AG09309 (cell line): ENCODE data around the gene SLC35F5.

Experiments used
- DNase-seq: peaks from one replicate; pipeline ENCODE4 v3.0.0-alpha.2; 2010; ENCODE audit warnings: low read depth
- H3K4me3 ChIP-seq: 2 replicates; pipeline ENCODE4 v1.5.1; 2011; ENCODE audit warnings: mild to moderate bottlenecking, low read depth, low read length, moderate library complexity; ENCODE audit not compliant: control insufficient read depth
- TF ChIP-seq, protein P1 (sequence below): IDR thresholded peaks from 2 replicates; pipeline ENCODE4 v1.5.1; 2011; ENCODE audit warnings: mild to moderate bottlenecking, low read depth, low read length, inconsistent platforms; ENCODE audit not compliant: insufficient read depth, control insufficient read depth; ENCODE audit errors: missing control alignments

SLC35F5 gene

DNA sequence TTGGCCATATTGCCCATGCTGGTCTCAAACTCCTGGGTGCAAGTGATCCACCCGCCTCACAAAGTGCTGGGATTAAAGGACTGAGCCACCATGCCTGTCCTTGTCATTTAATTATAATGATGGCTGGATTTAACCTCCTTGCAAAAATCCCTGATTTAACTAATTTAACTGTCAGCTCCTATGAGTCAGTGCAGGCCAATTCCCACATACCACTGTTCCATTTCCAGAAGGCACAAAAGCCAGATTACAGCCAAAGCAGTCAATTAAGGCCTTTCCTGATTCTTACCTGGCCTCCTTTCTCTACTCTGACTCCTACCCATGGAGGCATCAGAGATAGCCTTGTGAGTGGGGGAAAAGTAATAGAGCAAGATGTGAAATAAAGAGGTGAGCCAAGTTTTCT lies 12.3 kb upstream of the SLC35F5 start:
- TF ChIP-seq, protein P1, sequence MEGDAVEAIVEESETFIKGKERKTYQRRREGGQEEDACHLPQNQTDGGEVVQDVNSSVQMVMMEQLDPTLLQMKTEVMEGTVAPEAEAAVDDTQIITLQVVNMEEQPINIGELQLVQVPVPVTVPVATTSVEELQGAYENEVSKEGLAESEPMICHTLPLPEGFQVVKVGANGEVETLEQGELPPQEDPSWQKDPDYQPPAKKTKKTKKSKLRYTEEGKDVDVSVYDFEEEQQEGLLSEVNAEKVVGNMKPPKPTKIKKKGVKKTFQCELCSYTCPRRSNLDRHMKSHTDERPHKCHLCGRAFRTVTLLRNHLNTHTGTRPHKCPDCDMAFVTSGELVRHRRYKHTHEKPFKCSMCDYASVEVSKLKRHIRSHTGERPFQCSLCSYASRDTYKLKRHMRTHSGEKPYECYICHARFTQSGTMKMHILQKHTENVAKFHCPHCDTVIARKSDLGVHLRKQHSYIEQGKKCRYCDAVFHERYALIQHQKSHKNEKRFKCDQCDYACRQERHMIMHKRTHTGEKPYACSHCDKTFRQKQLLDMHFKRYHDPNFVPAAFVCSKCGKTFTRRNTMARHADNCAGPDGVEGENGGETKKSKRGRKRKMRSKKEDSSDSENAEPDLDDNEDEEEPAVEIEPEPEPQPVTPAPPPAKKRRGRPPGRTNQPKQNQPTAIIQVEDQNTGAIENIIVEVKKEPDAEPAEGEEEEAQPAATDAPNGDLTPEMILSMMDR = no peak
- H3K4me3 ChIP-seq = no peak overlapping the region
- DNase-seq = no peak

DNA sequence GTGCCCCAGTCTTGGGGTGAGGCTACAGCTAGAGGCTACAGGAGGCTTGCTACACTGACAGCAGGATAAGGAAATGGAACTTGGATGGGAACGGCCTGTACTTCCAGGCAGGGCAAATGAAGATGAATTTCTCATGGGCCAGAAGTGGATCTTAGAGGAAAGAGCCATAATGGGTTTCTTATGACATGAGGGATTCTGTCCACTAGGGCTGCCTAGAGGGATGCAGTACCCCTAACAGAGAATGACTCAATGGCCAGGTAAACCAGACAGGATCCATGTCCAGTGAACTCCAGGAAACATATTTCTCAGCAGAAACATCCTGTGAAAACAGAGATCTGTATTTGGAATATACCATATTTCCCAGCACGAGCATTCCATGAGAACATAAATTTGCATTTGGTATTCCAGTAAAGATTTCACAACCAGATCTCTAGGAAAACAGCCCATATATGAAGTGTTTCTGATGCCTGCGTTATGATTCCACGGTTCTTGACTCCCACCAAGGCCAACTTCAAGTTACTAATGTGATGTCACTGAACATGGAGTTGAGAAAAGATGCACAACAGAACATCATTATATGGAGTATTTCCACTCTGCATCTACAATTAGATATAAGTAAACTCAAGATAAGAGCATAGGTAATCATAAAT lies 11.5 kb upstream of the SLC35F5 start:
- TF ChIP-seq, protein P1 = no peak
- DNase-seq = no peak
- no peak overlapping the region for H3K4me3 ChIP-seq

DNA sequence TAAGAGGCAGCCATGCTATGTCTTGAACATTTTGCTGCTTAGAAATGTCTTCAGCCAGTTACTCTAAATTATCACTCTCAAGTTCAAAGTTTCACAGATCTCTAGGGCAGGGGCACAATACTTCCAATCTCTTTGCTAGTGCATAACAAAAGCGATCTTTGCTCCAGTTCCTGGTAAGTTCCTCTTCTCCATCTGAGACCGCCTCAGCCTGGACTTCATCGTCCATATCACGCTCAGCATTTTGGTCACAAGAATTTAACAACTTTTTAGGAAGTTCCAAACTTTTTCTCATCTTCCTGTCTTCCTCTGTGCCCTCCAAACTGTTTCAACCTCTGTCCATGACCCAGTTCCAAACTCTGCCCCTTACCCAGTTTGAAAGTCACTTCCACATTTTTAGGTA lies 8.8 kb upstream of the SLC35F5 start:
- DNase-seq = no peak

DNA sequence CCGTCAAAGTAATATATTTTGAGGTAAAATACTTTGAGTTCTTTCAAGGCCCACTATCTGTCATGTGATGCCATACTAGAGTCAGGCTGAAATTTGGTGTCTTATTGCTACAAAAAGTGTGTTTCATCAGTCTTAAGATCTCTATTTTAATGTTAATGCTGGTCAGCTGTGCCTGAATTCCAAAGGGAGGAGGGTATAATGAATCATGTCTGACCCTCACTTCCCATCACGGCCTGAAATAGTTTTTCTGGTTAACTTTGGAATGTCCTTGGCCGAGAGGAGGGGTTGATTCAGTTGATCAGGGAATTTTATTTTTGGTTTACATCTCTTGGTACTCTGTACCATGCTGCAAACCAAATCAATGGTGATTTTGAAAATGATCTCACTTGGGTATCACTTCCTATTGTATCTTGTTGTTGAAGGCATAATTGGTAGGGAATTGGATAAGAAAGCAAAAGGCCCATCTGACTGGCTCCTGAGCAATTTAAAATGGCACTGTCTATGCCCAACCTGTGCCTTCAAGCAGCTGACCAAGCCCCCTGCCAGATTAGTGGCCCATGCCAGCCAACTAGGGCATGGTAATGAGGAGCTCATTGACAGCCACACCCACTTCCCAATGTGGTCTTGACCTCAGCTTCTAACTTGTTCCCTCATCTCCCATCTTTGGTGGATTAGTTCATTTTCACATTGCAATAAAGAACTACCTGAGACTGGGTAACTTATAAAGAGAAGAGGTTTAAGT lies 6.1 kb upstream of the SLC35F5 start:
- peak; percentile 69 for DNase-seq
- TF ChIP-seq, protein P1 = no peak
- no peak overlapping the region for H3K4me3 ChIP-seq

More for the DNA sequence above, 8.8 kb upstream of the SLC35F5 start:
- TF ChIP-seq, protein P1 = no peak
- no peak overlapping the region for H3K4me3 ChIP-seq

DNA sequence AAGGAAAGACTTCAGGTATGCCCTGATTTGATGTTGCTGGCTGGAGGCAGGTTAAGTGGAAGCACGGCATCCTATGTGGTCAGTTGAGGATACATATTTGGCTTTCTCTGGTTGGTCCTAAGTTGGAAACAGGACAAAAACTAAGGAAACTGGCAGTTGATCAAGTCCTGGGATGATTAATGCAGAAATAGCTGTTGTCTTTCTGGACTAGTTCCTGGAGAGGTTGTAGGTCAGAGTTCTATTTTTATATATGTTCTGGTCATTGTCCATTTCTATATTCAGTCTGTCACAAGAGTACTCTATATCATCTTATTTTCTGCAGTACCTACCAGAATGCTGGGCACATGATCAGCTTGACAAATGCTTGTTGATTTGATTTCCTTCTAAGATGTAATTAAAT lies 4.0 kb upstream of the SLC35F5 start:
- TF ChIP-seq, protein P1 = no peak
- DNase-seq = no peak
- H3K4me3 ChIP-seq = no peak overlapping the region

DNA sequence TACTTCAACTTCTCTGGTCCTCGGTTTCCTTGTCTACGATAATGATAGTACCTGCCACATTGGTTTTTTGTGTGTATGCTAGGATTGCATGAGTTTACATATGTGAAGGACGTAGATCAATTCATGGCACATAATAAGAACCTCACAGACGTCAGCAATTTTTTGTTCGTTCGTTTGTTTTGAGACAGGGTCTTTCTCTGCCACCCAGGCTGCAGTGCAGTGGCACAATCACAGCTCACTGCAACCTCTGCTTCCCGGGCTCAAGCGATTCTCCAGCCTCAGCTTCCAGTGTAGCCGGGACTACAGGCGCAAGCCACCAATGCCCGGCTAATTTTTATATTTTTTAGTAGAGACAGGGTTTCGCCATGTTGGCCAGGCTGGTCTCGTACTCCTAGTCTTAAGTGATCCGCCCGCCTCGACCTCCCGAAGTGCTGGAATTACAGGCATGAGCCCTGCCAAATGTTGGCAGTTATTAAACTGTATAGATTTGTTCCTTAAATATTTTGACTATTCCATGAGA lies 756 bp upstream of the SLC35F5 start:
- H3K4me3 ChIP-seq = peak overlapping the region; percentile 79
- TF ChIP-seq, protein P1 = no peak
- no peak for DNase-seq
